ENCODE results near the gene PTPN3. TPM values are rescaled to one million over a fixed set of nuclear protein-coding genes. Genes with fewer than 3 reads are reported as not detected.
A peak's percentile ranks its signal among the peaks of the same experiment; 100 is the strongest.

The PTPN3 gene
- polyA plus RNA-seq, 1 donor = 2.1 TPM

DNA sequence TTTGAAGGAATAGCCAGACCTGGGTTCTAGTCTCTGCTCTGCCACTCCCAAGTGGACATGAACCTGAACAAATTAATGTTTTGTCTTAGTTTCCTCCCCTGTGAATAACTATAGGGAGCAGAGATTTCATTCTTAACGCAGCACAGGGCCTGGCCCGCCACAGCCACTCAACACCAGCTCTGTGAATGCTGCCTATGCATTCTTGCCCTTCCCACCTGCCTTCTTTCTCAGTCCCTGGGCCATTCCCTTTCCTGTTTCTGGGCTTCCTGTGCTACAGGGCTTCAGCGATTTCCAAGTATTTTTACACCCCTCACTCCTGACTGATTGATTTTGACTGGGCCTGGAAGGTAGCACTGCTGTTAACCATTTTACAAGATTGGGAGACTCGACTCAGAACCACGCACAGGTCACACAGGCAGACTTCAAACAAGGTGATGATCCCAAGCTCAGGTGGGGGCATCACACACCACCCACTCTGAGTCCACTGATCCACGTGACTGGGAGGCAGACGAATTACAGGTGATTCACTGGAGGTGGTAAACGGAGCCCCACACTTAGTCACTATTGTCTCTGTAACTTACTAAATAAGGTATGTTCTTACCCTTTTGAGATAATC, 21.4 kb downstream of the PTPN3 start:
- DNase-seq (ENCODE audit: low read depth) = no peak

DNA sequence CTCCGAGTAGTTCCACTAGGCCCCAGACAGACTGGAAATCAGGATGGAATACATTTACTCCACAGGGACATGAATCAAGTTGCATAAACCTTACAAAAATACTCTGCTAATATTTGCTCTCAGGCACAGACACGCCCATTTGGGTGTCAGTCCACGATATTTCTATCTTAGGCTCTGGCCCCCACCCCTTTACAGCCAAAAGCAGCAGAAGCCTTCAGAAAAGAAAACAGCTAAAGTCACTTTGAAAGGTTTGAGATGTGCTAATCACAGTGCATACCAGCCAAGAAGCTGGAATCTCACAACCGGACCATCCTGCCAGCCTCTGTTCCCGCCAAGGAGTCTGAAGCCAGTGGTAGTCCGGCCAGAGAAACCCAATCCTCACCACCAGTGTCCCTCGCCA, 22.6 kb downstream of the PTPN3 start:
- DNase-seq (ENCODE audit: low read depth) = no peak

DNA sequence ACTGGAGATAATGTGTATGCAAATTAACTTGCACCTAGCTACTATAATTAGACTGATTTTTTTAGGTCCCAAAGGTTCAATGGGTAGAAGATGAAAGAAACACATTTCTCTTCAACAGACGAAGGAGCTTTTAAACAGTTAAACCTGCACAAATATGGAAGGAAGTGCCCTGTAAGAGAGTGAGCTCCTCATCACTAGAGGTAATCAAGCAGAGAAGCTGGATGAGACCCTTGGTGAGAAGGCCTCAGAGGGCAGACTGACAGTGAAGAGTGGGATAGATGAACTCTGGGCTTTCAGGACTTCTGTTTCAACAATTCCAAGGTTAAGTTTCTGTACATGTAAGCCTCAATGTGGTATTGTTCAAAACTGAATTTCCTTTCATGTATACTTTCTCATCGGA, 23.2 kb downstream of the PTPN3 start:
- no peak for DNase-seq (ENCODE audit: low read depth)

DNA sequence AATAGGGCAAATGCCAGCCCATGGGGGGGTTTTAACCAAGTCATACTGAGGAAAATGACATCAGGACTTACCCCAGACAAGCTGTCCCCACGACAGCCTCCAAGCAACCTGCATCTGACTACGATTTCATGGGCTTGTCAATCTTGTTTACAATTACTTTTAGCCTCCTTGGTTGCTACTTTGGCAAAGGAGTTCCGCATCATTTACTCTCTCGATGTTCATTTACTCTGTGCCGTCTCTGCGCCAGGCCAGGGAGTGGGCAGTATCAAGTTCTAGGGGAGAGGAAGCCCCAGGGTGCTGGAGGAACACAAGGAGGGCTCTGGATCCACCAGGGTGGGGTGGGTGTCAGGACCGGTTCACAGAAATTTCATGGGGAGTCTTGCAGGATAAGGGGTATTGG, 23.9 kb downstream of the PTPN3 start:
- no peak for DNase-seq (ENCODE audit: low read depth)

DNA sequence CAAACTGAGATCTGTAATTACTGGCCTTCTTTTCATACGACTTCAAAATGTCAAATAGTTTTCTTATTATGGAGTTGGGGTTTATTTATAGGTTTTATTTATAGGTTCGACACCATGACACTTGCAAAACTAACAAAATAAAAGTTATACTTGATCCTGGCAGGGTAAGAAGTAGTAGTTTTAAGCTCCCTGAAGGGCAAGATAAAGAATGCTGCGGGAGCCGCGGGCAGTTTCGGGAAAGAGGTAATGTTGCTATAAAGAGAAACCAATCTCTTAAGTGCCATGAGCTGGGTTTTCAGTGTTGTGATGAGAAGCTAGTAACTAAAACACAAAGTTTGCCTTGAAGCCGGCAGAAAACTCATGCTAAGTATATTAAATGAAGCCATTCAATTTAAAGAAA, 24.8 kb downstream of the PTPN3 start:
- no peak for DNase-seq (ENCODE audit: low read depth)

DNA sequence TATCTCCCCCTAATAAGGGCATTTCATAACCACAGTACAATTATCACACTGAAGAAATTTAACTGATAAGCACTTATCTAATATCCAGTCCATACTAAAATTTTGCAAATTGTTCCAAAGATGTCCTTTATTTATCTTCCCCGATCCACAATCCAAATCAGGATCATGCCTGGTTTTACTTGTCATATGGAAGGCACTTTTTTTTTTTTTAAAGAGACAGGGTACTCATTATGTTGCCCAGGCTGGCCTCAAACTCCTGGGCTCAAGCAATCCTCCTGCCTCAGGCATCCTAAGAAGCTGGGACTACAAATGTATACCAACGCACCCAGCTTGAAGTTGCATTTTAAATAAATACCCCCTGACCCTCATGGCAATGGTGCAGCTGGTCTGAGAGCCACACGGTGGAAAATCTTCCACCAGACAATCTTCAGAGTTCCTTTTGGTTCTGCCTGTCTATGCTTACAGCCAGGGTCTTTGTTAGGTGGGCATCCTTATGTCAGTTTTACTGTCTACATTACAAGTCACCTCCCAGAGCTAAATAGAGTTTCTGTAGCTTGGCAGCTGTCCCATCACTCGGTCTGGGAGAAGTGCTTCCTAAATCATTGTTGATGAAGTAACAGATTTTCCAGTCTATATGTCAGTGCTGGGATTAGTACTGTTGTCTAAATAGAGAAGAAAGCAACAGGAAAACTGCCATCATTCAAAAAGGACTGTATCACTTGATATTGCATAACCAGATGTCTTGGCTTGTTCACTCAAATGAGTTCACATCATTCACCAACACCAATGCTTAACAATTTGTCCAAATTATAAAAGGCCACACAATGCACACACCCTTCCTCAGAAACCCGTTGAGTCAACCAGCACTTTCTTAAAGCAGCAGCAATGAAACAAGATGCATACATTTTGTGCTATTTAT, 26.4 kb downstream of the PTPN3 start:
- peak; percentile 16 for DNase-seq (ENCODE audit: low read depth)

DNA sequence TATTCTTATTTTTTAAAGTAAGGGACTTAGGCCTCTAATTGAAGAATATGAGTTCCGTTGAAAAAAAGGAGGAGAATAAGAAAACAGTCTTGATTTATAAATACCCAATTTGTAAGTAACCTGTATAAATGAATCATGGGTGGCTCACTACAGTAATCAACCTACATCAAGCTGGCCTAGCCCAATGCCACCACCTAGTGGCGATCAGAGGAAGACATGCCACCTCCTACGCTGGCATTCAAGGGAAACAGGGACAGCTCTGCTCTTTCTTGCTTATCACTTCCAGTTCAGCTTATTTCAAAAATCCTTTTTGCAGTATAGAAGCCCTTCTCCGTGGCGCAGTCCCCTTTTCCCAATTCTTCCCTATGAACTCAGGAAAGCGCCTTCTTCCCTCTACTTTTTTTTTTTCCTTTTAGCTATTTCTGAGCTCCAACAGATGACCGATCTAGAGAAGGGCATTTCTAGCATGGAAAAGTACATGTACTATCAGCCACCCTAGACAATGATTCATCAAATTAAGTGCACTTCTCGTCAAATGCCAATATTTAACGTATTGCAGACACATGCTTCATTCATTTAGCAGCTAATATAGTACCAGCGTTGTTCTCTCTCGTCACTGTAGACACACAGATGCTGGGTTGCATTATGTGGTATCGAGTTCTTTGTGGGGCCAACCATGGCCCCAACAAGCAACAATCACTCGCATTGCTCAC, 28.3 kb downstream of the PTPN3 start:
- DNase-seq (ENCODE audit: low read depth) = peak; percentile 32

DNA sequence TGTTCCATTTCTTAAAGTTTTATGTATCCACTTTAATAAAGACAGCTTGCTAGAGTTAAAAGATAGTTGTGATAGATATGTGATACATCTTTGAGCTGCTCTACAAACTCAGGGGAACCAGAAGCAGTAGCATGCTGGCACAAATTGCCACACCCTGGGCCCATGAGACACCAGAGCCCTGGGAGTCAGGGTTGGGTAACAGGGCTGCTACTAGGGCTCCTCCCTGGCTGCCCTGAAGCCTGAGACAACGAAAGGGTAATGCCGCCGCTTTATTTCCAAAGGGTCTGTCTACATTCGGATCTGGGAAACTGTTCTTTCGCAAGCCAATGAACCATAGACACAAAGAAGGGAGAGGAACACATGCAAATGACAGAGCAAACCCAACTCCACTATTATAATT, 29.2 kb downstream of the PTPN3 start:
- no peak for DNase-seq (ENCODE audit: low read depth)

DNA sequence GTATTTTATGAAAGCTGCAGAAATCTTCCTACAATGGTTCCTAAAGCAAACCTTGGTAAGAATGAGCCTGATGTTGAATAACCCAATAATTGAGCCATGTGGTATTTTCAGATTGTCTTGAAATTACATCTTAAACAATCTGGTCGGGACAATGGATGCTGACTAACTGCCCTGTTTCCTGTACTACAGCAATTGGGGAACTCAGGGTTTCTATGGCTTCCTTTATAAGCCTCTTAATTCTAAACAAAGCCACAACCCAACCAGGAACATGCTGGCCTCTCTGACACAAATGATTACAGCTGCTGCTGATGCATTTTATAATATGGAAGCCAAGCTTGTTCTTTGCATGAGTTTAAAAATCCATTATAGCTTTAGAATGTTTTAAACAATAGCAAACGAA, 30.2 kb downstream of the PTPN3 start:
- DNase-seq (ENCODE audit: low read depth) = no peak

DNA sequence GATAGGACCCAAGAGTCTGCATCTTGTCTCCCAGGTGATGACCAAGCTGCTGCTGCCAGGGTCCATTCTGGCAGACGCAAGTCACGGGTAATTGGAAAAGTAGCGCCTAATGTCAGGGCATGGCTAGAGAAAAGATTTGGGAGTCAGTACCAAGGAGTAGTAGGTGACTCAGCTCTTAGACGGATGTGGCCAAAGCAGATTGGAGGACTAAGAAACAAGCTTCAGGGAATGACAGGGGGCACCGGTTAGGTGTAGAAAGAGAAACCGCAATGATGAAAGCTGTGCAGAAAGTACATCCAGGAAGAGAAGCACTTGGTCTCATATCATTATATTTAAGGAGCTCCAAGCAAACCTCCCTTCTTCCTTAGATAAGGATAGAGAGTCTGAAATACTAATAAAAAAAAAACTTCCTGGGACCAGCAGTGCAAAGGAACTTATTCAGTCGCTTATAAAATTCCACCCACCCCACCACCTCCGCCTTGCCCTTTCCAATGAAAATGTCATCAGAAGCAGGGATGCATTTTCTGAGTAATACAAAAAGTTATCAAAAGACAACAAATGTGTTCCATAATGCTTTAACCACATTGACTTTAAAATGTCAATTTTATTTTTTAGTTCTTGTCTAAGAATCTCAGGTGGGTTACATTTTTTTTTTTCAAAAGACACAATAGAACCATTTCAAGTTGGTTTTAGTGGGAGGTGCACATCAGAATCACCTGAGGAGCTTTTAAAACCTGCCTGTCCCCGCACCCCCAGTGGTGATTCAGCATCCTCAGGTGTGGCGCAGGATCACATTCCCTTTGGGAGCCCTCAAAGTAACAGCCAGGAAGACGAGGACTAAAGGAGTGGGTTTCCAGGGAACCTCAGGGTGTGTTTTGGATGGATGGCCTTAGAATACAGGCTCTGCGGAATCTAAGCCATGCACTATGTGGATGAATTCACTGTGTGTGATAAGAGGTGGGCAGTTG, 31.2 kb downstream of the PTPN3 start:
- DNase-seq (ENCODE audit: low read depth) = no peak

DNA sequence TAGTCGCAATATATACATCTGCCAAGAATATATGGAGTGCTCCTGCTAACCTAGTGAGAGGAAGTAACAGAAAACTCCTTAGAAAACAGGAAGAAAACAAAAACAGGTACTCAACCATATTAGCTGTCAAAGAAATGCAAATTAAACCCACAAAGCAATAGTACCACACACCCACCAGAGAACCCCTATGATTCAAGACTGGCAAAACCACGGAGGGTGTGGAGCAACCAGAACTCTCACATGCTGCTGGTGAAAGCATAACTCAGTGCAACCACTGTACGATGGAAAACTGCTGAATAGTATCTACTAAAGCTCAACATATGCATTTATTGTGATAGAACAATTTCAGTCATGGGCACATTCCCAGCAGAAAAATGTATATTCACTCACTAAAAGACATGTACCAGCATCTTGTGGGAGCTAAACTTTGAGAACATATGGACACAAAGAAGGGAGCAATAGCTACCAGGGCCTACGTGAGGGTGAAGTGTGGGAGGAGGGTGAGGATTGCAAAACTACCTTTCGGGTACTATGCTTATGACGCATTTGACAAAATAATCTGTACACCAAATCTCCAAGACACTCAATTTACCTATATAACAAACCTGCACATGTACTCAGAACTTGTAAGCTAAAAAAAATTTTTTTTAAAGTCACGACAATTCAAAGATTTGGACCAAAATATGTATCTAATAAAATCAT, 34.0 kb downstream of the PTPN3 start:
- DNase-seq (ENCODE audit: low read depth) = no peak

DNA sequence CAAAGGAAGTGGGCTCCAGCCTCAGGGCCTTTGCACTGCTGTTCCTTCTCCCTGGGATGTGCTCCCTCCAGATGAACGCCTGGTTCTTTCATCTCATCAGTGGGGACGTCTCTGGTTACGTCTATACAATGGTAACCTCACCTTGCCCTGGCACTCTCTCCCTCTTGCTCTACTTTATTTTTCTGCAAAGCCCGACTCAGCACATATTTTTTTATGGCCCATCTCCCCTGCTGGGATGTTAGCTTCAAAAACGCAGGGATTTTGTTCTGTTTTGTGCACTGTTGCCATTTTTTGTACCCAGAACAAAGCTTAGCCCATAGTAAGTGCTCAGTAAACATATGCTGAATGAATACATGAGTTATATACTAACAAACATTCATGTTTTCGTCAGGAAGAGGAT, 37.5 kb downstream of the PTPN3 start:
- no peak for DNase-seq (ENCODE audit: low read depth)

DNA sequence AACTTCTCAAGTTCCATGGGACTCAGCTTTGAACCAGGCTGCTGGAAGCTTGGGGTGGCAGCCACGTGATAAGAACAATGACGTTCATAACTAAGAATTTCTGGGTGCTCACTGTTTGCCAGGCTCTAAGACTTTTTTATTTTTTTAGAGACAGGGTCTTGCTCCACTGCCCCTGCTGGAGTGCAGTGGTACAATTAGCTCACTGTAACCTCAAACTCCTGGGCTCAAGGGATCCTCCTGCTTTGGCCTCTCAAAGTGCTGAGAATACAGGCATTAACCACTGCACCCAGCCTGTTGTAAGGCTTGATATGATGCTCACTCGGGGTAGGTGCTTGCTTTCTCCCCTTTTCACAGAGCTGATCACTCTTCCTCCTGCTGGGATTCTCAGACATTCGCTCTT, 38.7 kb downstream of the PTPN3 start:
- DNase-seq (ENCODE audit: low read depth) = no peak

DNA sequence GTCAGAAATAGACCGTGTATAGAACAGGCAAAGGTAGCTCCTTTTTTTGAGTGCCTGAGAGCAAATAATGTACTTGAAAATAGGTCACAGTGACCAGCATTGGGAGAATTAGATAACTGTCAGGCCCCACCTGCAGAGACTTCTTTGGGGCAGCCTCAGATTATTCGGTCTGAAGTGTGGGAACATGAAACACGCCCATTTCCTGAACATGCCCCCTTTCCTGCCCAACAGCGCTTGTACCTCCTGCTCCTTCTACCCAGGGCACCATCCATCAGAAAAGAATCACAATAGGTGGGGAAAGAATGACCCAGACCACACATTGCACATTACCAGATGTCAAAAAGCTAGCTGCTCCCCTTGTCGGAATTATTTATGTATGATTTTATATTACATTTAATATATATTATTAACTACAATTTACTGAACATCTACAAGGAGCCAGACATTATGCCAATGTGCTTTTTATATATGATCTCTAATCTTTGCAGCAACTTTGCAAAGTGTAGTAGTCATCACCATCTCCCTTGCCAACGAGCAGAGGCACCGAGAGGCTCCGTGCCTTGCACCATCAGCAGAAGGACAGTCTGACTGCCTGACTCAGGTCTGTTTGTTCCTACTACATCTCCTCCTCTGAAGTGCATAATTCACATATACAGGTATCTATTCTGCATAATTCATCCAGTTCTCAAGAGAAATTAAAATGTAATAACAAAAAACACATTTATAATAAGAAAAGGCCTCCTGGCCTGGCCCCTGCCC, 39.5 kb downstream of the PTPN3 start:
- no peak for DNase-seq (ENCODE audit: low read depth)

DNA sequence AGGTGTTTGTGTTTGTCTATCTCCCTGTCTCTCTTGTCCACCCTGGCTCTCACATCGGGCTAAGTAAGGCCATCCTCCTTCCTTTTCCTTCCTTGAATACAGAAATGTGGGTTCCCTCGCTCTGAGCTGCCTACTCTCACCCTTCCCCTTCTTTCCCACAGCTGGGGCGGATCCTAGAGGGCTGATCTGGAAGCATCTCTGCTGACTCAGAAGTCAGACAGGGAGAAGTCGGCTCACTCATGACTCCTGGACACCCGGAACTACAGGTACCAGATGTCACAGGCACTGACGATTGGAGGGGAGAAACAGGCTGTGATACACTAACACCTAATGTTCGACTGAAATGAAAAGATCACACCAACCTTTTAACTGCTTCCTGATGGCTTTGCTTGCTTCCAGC, 41.3 kb downstream of the PTPN3 start:
- no peak for DNase-seq (ENCODE audit: low read depth)

DNA sequence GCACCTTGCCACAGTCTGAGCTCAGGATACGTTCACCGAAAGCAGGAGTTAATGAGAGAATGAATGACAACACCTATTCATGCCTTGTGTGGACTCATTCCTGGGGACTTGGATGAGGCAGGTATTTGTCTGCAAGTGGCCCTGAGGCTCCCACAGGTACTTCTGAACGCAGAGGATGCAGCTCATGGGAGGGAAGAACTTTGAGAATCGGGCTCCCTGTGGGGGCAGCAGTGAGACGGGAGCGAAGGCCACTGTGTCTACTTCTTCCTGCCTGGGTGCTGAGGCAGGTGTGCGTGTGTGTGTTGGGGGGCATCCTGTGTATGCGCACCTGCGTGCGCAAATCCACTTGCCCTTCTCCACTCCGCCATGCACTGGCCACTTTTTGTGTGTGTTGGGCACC, 42.2 kb downstream of the PTPN3 start:
- DNase-seq (ENCODE audit: low read depth) = no peak

DNA sequence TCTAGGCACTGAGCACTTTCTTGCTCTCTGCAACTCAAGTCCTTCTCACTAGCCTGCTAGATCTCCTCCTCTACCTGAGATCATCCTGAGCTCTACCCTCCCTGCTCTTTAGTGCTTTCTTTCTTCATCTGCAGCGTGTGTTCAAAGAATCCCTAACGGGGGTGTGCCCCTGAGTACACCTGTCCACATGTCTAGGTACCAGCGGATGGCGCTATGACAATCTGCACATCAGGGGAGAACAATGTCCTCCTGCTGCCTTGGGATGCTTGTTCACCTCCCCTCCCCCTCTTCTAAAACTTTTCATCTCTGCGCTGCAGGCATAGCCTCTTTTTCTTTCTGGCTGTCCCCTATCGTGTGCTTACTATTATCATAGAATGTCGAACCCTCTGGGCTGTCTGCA, 42.7 kb downstream of the PTPN3 start:
- no peak for DNase-seq (ENCODE audit: low read depth)

DNA sequence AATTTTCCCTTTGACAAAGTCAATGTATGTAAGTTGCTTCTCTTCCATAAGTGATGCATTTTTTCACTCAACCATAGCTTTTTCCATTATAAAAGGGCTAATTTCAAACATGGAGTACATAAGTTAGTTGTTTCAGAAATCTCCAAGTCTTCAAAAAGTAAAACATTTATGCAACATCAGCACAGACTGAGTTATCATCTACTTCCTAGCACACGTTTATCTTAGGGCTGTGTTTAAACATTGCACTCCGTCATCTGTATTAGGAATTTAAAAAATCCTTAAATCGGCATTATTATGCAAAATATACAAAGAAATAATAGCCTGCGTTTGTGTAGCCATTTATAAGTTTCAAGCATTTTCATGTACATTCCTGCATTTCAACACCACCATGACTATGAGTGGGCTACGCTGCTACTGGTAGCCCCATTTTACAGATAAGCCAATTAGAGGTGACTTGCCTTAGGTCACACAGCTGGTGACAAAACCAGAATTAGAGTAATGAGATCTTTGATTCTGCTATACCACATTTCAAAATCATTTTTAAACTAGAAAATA, 43.4 kb downstream of the PTPN3 start:
- no peak for DNase-seq (ENCODE audit: low read depth)

DNA sequence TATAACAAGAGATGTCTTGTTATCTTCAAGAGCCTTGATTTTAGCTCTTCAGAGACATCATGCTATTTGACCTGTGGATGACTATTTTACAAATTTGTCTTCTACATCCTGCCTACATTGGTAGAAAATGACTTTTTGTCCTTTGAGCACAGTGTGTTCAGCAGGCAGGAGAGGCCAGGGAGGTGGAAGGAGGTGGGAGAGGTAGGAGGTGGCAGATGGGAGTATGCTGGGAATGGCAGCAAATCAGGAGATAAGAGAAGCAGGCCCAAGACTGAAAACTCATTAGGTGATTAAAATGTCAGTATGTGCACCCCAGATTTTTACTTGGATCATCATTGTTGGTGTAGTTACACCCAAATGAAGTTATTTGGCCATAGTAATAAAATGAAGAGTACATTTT, 44.1 kb downstream of the PTPN3 start:
- no peak for DNase-seq (ENCODE audit: low read depth)

Data from forelimb muscle (tissue), 1 donor.